WTC11 (cell line): ENCODE data around the gene TEP1. TPM values are rescaled to one million over a fixed set of nuclear protein-coding genes. Genes with fewer than 3 reads are reported as not detected.

Experiments
- ATAC-seq: fragments of 200-7000 bp; cut with Tn5 transposase; 2 replicates; pipeline ENCODE4 v1.10.0; 2021; ENCODE audit warnings: mild to moderate bottlenecking, moderate library complexity
- CTCF ChIA-PET: fragments of 300-600 bp; sonication (Branson Sonifier 250); formaldehyde crosslinking; loops from one replicate; lab custom pipeline; 2021; ENCODE audit warnings: antibody characterized with exemption; lab: Charles Lee
- POLR2A ChIA-PET: fragments of 350-600 bp; sonication (Branson Sonifier 250); formaldehyde crosslinking; loops from one replicate; lab custom pipeline; 2021; ENCODE audit warnings: antibody characterized with exemption; lab: Charles Lee
- DNase-seq: peaks from one replicate; pipeline ENCODE4 v3.0.0; 2021; ENCODE audit warnings: low spot score
- H3K27ac Mint-ChIP-seq: 2 replicates; pipeline ENCODE4 v1.8.0; 2021; ENCODE audit warnings: mixed read lengths
- H3K27me3 Mint-ChIP-seq: 2 replicates; pipeline ENCODE4 v1.8.0; 2021; ENCODE audit warnings: low read depth, mild to moderate bottlenecking, moderate library complexity, mixed read lengths
- H3K36me3 Mint-ChIP-seq: 2 replicates; pipeline ENCODE4 v1.8.0; 2021; ENCODE audit warnings: mixed read lengths
- H3K4me1 Mint-ChIP-seq: 2 replicates; pipeline ENCODE4 v1.8.0; 2022; ENCODE audit warnings: mixed read lengths
- H3K4me3 Mint-ChIP-seq: 2 replicates; pipeline ENCODE4 v1.8.0; 2021; ENCODE audit warnings: mild to moderate bottlenecking, moderate library complexity, mixed read lengths
- H3K9me3 Mint-ChIP-seq: 2 replicates; pipeline ENCODE4 v1.8.0; 2021; ENCODE audit warnings: mixed read lengths
- AR ChIP-seq: fragments of 250-450 bp; sonication (Bioruptor Pico); IDR thresholded peaks from 2 replicates; pipeline ENCODE4 v1.9.0; 2021; ENCODE audit warnings: mild to moderate bottlenecking
- CREM ChIP-seq: sonication (generic); formaldehyde crosslinking; IDR thresholded peaks from 2 replicates; pipeline ENCODE4 v1.8.1; 2022; ENCODE audit warnings: mild to moderate bottlenecking, missing genetic modification reagents, moderate library complexity
- FOXJ3 ChIP-seq: sonication (generic); formaldehyde crosslinking; IDR thresholded peaks from 2 replicates; pipeline ENCODE4 v1.9.0; 2021; ENCODE audit warnings: missing genetic modification reagents, mild to moderate bottlenecking, borderline replicate concordance
- FOXP1 ChIP-seq: sonication (generic); formaldehyde crosslinking; IDR thresholded peaks from 2 replicates; pipeline ENCODE4 v1.8.0; 2022; ENCODE audit warnings: missing genetic modification reagents, mild to moderate bottlenecking, moderate library complexity, borderline replicate concordance
- IRF1 ChIP-seq: sonication (generic); formaldehyde crosslinking; IDR thresholded peaks from 2 replicates; pipeline ENCODE4 v1.8.0; 2023; ENCODE audit warnings: missing genetic modification reagents
- KAT7 ChIP-seq: sonication (generic); formaldehyde crosslinking; IDR thresholded peaks from 2 replicates; pipeline ENCODE4 v1.8.1; 2023; ENCODE audit warnings: missing genetic modification reagents, mild to moderate bottlenecking, borderline replicate concordance
- NFYB ChIP-seq: sonication (generic); formaldehyde crosslinking; conservative IDR thresholded peaks from 2 replicates; pipeline ENCODE4 v1.8.0; 2022; ENCODE audit warnings: low read depth, missing genetic modification reagents
- OVOL2 ChIP-seq: fragments of 250-450 bp; sonication (Bioruptor Pico); IDR thresholded peaks from 2 replicates; pipeline ENCODE4 v1.9.0; 2021; ENCODE audit warnings: mild to moderate bottlenecking, borderline replicate concordance
- RORB ChIP-seq: fragments of 250-450 bp; sonication (Bioruptor Pico); IDR thresholded peaks from 2 replicates; pipeline ENCODE4 v1.9.0; 2021; ENCODE audit warnings: mild to moderate bottlenecking
- SMAD4 ChIP-seq: sonication (generic); formaldehyde crosslinking; IDR thresholded peaks from 2 replicates; pipeline ENCODE4 v1.8.0; 2022; ENCODE audit warnings: mild to moderate bottlenecking, missing genetic modification reagents
- SOX15 ChIP-seq: fragments of 250-450 bp; sonication (Bioruptor Pico); IDR thresholded peaks from 2 replicates; pipeline ENCODE4 v1.9.0; 2021; ENCODE audit warnings: mild to moderate bottlenecking
- TP53 ChIP-seq: sonication (generic); formaldehyde crosslinking; IDR thresholded peaks from 2 replicates; pipeline ENCODE4 v1.8.1; 2023; ENCODE audit warnings: mild to moderate bottlenecking, missing genetic modification reagents
- ZBTB43 ChIP-seq: sonication (generic); formaldehyde crosslinking; IDR thresholded peaks from 2 replicates; pipeline ENCODE4 v1.8.1; 2023; ENCODE audit warnings: mild to moderate bottlenecking, missing genetic modification reagents
- ZNF263 ChIP-seq: sonication (generic); formaldehyde crosslinking; IDR thresholded peaks from 2 replicates; pipeline ENCODE4 v1.8.1; 2022; ENCODE audit warnings: low read depth, mild to moderate bottlenecking, moderate library complexity, missing genetic modification reagents
- ZNF425 ChIP-seq: fragments of 250-450 bp; sonication (Bioruptor Pico); conservative IDR thresholded peaks from 2 replicates; pipeline ENCODE4 v1.9.0; 2021; ENCODE audit warnings: mild to moderate bottlenecking
- ZNF671 ChIP-seq: fragments of 250-450 bp; sonication (Bioruptor Pico); IDR thresholded peaks from 2 replicates; pipeline ENCODE4 v1.8.0; 2021; ENCODE audit warnings: mild to moderate bottlenecking
- total RNA-seq: library from RNA; stranded (reverse); gene quantifications from 3 replicates; pipeline ENCODE4 v1.2.3, GENCODE V29; 2021
- TF ChIP-seq, protein P1 (sequence below): sonication (generic); formaldehyde crosslinking; IDR thresholded peaks from 2 replicates; pipeline ENCODE4 v1.8.0; 2022; ENCODE audit warnings: mild to moderate bottlenecking, missing genetic modification reagents
- TF ChIP-seq, protein P2 (sequence below): fragments of 250-450 bp; sonication (Bioruptor Pico); IDR thresholded peaks from 2 replicates; pipeline ENCODE4 v1.8.0; 2021; ENCODE audit warnings: mild to moderate bottlenecking
- TF ChIP-seq, protein P3 (sequence below): sonication (generic); formaldehyde crosslinking; IDR thresholded peaks from 2 replicates; pipeline ENCODE4 v1.8.1; 2022; ENCODE audit warnings: mild to moderate bottlenecking, missing genetic modification reagents, moderate library complexity, borderline replicate concordance

Gene TEP1
- total RNA-seq, 1 experiment from 2014 or later, result 16.0 TPM

- H3K27ac Mint-ChIP-seq, result no peak overlapping the region
- no peak for DNase-seq
- ATAC-seq, result no peak
- H3K4me1 Mint-ChIP-seq, result no peaks in the 10 kb centered on the region
- ChIA-PET CTCF (no interaction called here), POLR2A (no interaction called here)
- no peak for TF ChIP-seq ZBTB43 (CRISPR knock-in tag)
- no peak for TF ChIP-seq CREM (CRISPR knock-in tag)
- no peak for TF ChIP-seq SMAD4 (CRISPR knock-in tag)
- TF ChIP-seq NFYB, result no peak
- TF ChIP-seq AR (CRISPR knock-in tag), result no peak
- no peaks in the 10 kb centered on the region for H3K27me3 Mint-ChIP-seq
- no peak overlapping the region for H3K4me3 Mint-ChIP-seq
- no peaks in the 10 kb centered on the region for H3K9me3 Mint-ChIP-seq
- peaks cover 44% of the 10 kb centered on the region for H3K36me3 Mint-ChIP-seq
These were observed 37.2 kb downstream of the TEP1 start for GRCh38 chr14:20376071-20376588.

GRCh38 chr14:20375471-20375870 lies 37.8 kb downstream of the TEP1 start:
- peaks cover 41% of the 10 kb centered on the region for H3K36me3 Mint-ChIP-seq
- TF ChIP-seq KAT7 (CRISPR knock-in tag) (no peak), RORB (CRISPR knock-in tag) (no peak), IRF1 (no peak), TP53 (CRISPR knock-in tag) (no peak), ZNF263 (CRISPR knock-in tag) (no peak), ZNF425 (CRISPR knock-in tag) (no peak), SOX15 (CRISPR knock-in tag) (no peak), OVOL2 (CRISPR knock-in tag) (no peak), FOXP1 (no peak), AR (CRISPR knock-in tag) (no peak), ZNF671 (CRISPR knock-in tag) (no peak), FOXJ3 (CRISPR knock-in tag) (no peak)
- TF ChIP-seq, protein P1, sequence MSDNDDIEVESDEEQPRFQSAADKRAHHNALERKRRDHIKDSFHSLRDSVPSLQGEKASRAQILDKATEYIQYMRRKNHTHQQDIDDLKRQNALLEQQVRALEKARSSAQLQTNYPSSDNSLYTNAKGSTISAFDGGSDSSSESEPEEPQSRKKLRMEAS (CRISPR knock-in tag), result no peak
- TF ChIP-seq, protein P2, sequence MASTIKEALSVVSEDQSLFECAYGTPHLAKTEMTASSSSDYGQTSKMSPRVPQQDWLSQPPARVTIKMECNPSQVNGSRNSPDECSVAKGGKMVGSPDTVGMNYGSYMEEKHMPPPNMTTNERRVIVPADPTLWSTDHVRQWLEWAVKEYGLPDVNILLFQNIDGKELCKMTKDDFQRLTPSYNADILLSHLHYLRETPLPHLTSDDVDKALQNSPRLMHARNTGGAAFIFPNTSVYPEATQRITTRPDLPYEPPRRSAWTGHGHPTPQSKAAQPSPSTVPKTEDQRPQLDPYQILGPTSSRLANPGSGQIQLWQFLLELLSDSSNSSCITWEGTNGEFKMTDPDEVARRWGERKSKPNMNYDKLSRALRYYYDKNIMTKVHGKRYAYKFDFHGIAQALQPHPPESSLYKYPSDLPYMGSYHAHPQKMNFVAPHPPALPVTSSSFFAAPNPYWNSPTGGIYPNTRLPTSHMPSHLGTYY (CRISPR knock-in tag), result no peak
- TF ChIP-seq, protein P3, sequence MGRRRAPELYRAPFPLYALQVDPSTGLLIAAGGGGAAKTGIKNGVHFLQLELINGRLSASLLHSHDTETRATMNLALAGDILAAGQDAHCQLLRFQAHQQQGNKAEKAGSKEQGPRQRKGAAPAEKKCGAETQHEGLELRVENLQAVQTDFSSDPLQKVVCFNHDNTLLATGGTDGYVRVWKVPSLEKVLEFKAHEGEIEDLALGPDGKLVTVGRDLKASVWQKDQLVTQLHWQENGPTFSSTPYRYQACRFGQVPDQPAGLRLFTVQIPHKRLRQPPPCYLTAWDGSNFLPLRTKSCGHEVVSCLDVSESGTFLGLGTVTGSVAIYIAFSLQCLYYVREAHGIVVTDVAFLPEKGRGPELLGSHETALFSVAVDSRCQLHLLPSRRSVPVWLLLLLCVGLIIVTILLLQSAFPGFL (CRISPR knock-in tag), result no peak
- no peaks in the 10 kb centered on the region for H3K27me3 Mint-ChIP-seq
- no peak overlapping the region for H3K27ac Mint-ChIP-seq
- no peaks in the 10 kb centered on the region for H3K9me3 Mint-ChIP-seq
- DNase-seq, result no peak
- H3K4me3 Mint-ChIP-seq, result no peak overlapping the region
- H3K4me1 Mint-ChIP-seq, result no peaks in the 10 kb centered on the region
- ATAC-seq, result no peak
- CTCF ChIA-PET, result no interaction called here
- POLR2A ChIA-PET, result no interaction called here
